ENCODE results near the gene CYB5B. TPM values are rescaled to one million over a fixed set of nuclear protein-coding genes. Genes with fewer than 3 reads are reported as not detected.

The CYB5B gene
- total RNA-seq, 1 experiment from 2014 or later = 103 TPM

- no peak for DNase-seq
- Histone ChIP-seq H3K36me3 (replicated peaks; ENCODE audit: control insufficient read depth, insufficient read depth, low read length) (no peaks in the 10 kb centered on the region), H3K4me3 (ENCODE audit: insufficient read depth, low read depth, low read length) (no peak overlapping the region)
Measured at GRCh38 chr16:69498926-69499325, 74.5 kb downstream of the CYB5B start.

GRCh38 chr16:69499541-69500230, 75.3 kb downstream of the CYB5B start:
- Histone ChIP-seq H3K27me3 (ENCODE audit: control insufficient read depth, insufficient read depth, low read length) (no peaks in the 10 kb centered on the region), H3K36me3 (replicated peaks; ENCODE audit: control insufficient read depth, insufficient read depth, low read length) (no peaks in the 10 kb centered on the region), H3K4me3 (ENCODE audit: insufficient read depth, low read depth, low read length) (no peak overlapping the region)
- DNase-seq = no peak

More at GRCh38 chr16:69498926-69499325, 74.5 kb downstream of the CYB5B start:
- no peaks in the 10 kb centered on the region for H3K27me3 ChIP-seq (ENCODE audit: control insufficient read depth, insufficient read depth, low read length)

GRCh38 chr16:69500496-69500895, 76.1 kb downstream of the CYB5B start:
- DNase-seq = no peak
- no peaks in the 10 kb centered on the region for H3K27me3 ChIP-seq (ENCODE audit: control insufficient read depth, insufficient read depth, low read length)
- H3K4me3 ChIP-seq (ENCODE audit: insufficient read depth, low read depth, low read length) = no peak overlapping the region
- no peaks in the 10 kb centered on the region for H3K36me3 ChIP-seq (replicated peaks; ENCODE audit: control insufficient read depth, insufficient read depth, low read length)

- Histone ChIP-seq H3K4me3 (ENCODE audit: insufficient read depth, low read depth, low read length) (no peak overlapping the region), H3K36me3 (replicated peaks; ENCODE audit: control insufficient read depth, insufficient read depth, low read length) (no peaks in the 10 kb centered on the region), H3K27me3 (ENCODE audit: control insufficient read depth, insufficient read depth, low read length) (no peaks in the 10 kb centered on the region)
- no peak for DNase-seq
Measured at GRCh38 chr16:69501956-69502745, 77.7 kb downstream of the CYB5B start.

GRCh38 chr16:69503244-69503643, 78.8 kb downstream of the CYB5B start:
- no peak for DNase-seq
- H3K4me3 ChIP-seq (ENCODE audit: insufficient read depth, low read depth, low read length) = no peak overlapping the region
- no peaks in the 10 kb centered on the region for H3K27me3 ChIP-seq (ENCODE audit: control insufficient read depth, insufficient read depth, low read length)

GRCh38 chr16:69508033-69508755, 83.8 kb downstream of the CYB5B start:
- no peaks in the 10 kb centered on the region for H3K36me3 ChIP-seq (replicated peaks; ENCODE audit: control insufficient read depth, insufficient read depth, low read length)
- no peak overlapping the region for H3K4me3 ChIP-seq (ENCODE audit: insufficient read depth, low read depth, low read length)
- H3K27me3 ChIP-seq (ENCODE audit: control insufficient read depth, insufficient read depth, low read length) = no peaks in the 10 kb centered on the region
- DNase-seq = no peak

More at GRCh38 chr16:69503244-69503643, 78.8 kb downstream of the CYB5B start:
- no peaks in the 10 kb centered on the region for H3K36me3 ChIP-seq (replicated peaks; ENCODE audit: control insufficient read depth, insufficient read depth, low read length)

GRCh38 chr16:69509125-69509524, 84.7 kb downstream of the CYB5B start:
- Histone ChIP-seq H3K4me3 (ENCODE audit: insufficient read depth, low read depth, low read length) (no peak overlapping the region), H3K27me3 (ENCODE audit: control insufficient read depth, insufficient read depth, low read length) (no peaks in the 10 kb centered on the region), H3K36me3 (replicated peaks; ENCODE audit: control insufficient read depth, insufficient read depth, low read length) (no peaks in the 10 kb centered on the region)
- no peak for DNase-seq

GRCh38 chr16:69511651-69512050, 87.2 kb downstream of the CYB5B start:
- H3K4me3 ChIP-seq (ENCODE audit: insufficient read depth, low read depth, low read length) = no peak overlapping the region
- no peaks in the 10 kb centered on the region for H3K36me3 ChIP-seq (replicated peaks; ENCODE audit: control insufficient read depth, insufficient read depth, low read length)
- no peaks in the 10 kb centered on the region for H3K27me3 ChIP-seq (ENCODE audit: control insufficient read depth, insufficient read depth, low read length)
- no peak for DNase-seq

- no peak overlapping the region for H3K4me3 ChIP-seq (ENCODE audit: insufficient read depth, low read depth, low read length)
- H3K36me3 ChIP-seq (replicated peaks; ENCODE audit: control insufficient read depth, insufficient read depth, low read length) = no peaks in the 10 kb centered on the region
- DNase-seq = no peak
- no peaks in the 10 kb centered on the region for H3K27me3 ChIP-seq (ENCODE audit: control insufficient read depth, insufficient read depth, low read length)
Measured at GRCh38 chr16:69513180-69513966, 89.0 kb downstream of the CYB5B start.

GRCh38 chr16:69514356-69514755, 89.9 kb downstream of the CYB5B start:
- DNase-seq = no peak
- Histone ChIP-seq H3K36me3 (replicated peaks; ENCODE audit: control insufficient read depth, insufficient read depth, low read length) (no peaks in the 10 kb centered on the region), H3K27me3 (ENCODE audit: control insufficient read depth, insufficient read depth, low read length) (no peaks in the 10 kb centered on the region), H3K4me3 (ENCODE audit: insufficient read depth, low read depth, low read length) (no peak overlapping the region)

Other genes with a start within 250 kb of the CYB5B start
- gene SNTB2, start 237.5 kb upstream of the CYB5B start, total RNA-seq (2014; rRNA removed; shearing (Covaris generic)) = 7.9 and 13.1 TPM in 2 replicates
- 28.2 and 33.2 TPM in 2 replicates for gene VPS4A, start 113.3 kb upstream of the CYB5B start, total RNA-seq (2014; rRNA removed; shearing (Covaris generic))
- gene PDF, start 94.0 kb upstream of the CYB5B start, total RNA-seq (2014; rRNA removed; shearing (Covaris generic)) = 23.9 and 25.3 TPM in 2 replicates
- gene COG8, start 85.1 kb upstream of the CYB5B start, total RNA-seq (2014; rRNA removed; shearing (Covaris generic)) = 63.1 and 71.0 TPM in 2 replicates
- gene NIP7, start 84.8 kb upstream of the CYB5B start, total RNA-seq (2014; rRNA removed; shearing (Covaris generic)) = 30.7 and 31.0 TPM in 2 replicates
- 0.52 TPM in 1 of 2 replicates, not detected in the other for gene TMED6, start 72.8 kb upstream of the CYB5B start, total RNA-seq (2014; rRNA removed; shearing (Covaris generic))
- 15.6 and 16.2 TPM in 2 replicates for gene TERF2, start 38.6 kb upstream of the CYB5B start, total RNA-seq (2014; rRNA removed; shearing (Covaris generic))
- 7.0 and 10.9 TPM in 2 replicates for gene NFAT5, start 141.3 kb downstream of the CYB5B start, total RNA-seq (2014; rRNA removed; shearing (Covaris generic))

Data from H7 (cell line).